ENCODE measurements around the gene VWCE.
"Not testable (repeated sequence)": the region's sequence is repeated elsewhere in the genome, so short reads cannot be mapped to it uniquely, and the experiment has no call there.

DNA sequence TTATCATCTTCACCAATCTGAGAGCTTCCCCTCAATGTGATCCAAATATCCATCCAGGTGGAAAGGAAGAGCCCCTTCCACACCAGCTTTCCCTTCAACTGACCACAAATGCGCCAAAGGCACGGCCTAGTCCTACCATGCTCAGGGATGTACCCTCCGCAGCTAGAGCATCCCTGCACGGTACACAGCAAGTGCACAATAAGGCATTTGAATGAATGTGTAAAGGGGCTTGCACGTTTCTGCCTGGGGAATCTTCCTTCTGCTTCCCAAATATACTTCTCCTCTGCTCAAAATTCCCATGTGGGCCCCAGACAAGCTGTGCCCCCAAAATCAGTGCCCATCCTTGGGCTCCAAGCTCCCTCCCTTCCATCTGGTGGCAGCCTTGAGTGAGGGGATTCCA lies 76.1 kb downstream of the VWCE start:
- TF ChIP-seq, protein P1, sequence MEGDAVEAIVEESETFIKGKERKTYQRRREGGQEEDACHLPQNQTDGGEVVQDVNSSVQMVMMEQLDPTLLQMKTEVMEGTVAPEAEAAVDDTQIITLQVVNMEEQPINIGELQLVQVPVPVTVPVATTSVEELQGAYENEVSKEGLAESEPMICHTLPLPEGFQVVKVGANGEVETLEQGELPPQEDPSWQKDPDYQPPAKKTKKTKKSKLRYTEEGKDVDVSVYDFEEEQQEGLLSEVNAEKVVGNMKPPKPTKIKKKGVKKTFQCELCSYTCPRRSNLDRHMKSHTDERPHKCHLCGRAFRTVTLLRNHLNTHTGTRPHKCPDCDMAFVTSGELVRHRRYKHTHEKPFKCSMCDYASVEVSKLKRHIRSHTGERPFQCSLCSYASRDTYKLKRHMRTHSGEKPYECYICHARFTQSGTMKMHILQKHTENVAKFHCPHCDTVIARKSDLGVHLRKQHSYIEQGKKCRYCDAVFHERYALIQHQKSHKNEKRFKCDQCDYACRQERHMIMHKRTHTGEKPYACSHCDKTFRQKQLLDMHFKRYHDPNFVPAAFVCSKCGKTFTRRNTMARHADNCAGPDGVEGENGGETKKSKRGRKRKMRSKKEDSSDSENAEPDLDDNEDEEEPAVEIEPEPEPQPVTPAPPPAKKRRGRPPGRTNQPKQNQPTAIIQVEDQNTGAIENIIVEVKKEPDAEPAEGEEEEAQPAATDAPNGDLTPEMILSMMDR (optimal IDR thresholded peaks at IDR 0.05 in 1 of 3, IDR thresholded peaks at IDR 0.05 in 1 of 3, conservative IDR thresholded peaks at IDR 0.05 in 1 of 3; ENCODE audit: extremely low read depth in 1 of 3, insufficient read depth in 2 of 3, low read length in 3 of 3) = not testable (repeated sequence)
- TF ChIP-seq EZH2 (IDR thresholded peaks at IDR 0.05; ENCODE audit: low read length) = not testable (repeated sequence)

All from keratinocyte (primary cell).